H1 (cell line): ENCODE measurements around the gene FBXO2. TPM values are rescaled to one million over a fixed set of nuclear protein-coding genes. Genes with fewer than 3 reads are reported as not detected.
A peak's percentile ranks its signal among the peaks of the same experiment; 100 is the strongest.

Experiments used
- MAX ChIP-seq: IDR thresholded peaks from 2 replicates; pipeline ENCODE4 v1.6.1; 2012; ENCODE audit warnings: inconsistent platforms
- polyA plus RNA-seq, 7 experiments: library from polyadenylated mRNA; depleted of rRNA in 3 of 7; stranded (reverse) in 5 of 7; unstranded in 2 of 7; fragments of >200 nt in 5 of 7; fragments of 200-250 nt in 2 of 7; gene quantifications; 1 replicate in 5 of 7; 2 replicates in 1 of 7; 4 replicates in 1 of 7; pipeline versions ENCODE4 v1.2.1 to v1.2.3, GENCODE V29; 2011 to 2013; ENCODE audit warnings: missing spikeins in 2 of 7, mixed read lengths in 2 of 7
- total RNA-seq: library from RNA; stranded (reverse); fragmentation: NEBNext Ultra II Directional; extraction: Animal tissue kit (Norgen Biotek cat#: 25700); gene quantifications from 2 replicates; pipeline ENCODE4 v1.2.1, GENCODE V29; 2021

FBXO2 gene
- total and polyA plus RNA-seq, 2 of the 8 experiments (the other 6 are each of a cell fraction or from before 2014, with no cell fraction given): 51.3 to 57.9 TPM

GRCh38 chr1:11691302-11691914 is 37.2 kb upstream of the FBXO2 start, which contains the start of gene DRAXIN (continued):
- TF ChIP-seq MAX: peak; percentile 31; the same call in 1 of the 2 replicates
